Mesenchymal stem cell (in vitro differentiated cells and primary cell): ENCODE measurements around the gene LVRN.

ENCODE experiments used
- DNase-seq: peaks from one replicate; pipeline ENCODE4 v3.0.0-alpha.2; 2013
- H2AFZ ChIP-seq: one replicate; pipeline ENCODE4 v1.6.1; 2013; ENCODE audit warnings: low read depth, mild to moderate bottlenecking, control low read depth, inconsistent platforms, low read length, moderate library complexity
- H2AK5ac ChIP-seq: 2 replicates; pipeline ENCODE4 v1.6.1; 2013; ENCODE audit warnings: low read length, moderate library complexity, mild to moderate bottlenecking, inconsistent platforms; ENCODE audit not compliant: severe bottlenecking
- H2BK120ac ChIP-seq: one replicate; pipeline ENCODE4 v1.6.1; 2013; ENCODE audit warnings: low read depth, mild to moderate bottlenecking, inconsistent platforms, low read length, moderate library complexity
- H2BK12ac ChIP-seq, 2 experiments: one replicate each; pipeline ENCODE4 v1.6.1; 2013; ENCODE audit warnings: inconsistent platforms in 2 of 2, low read length in 2 of 2, mild to moderate bottlenecking in 2 of 2, moderate library complexity in 2 of 2, control low read depth in 1 of 2
- H2BK15ac ChIP-seq: one replicate; pipeline ENCODE4 v1.6.1; 2013; ENCODE audit warnings: mild to moderate bottlenecking, low read depth, inconsistent platforms; ENCODE audit not compliant: poor library complexity, severe bottlenecking
- H2BK5ac ChIP-seq: 2 replicates; pipeline ENCODE4 v1.6.1; 2013; ENCODE audit warnings: low read depth, mild to moderate bottlenecking, low read length, control low read depth, inconsistent platforms; ENCODE audit not compliant: poor library complexity, severe bottlenecking
- H3K14ac ChIP-seq, 2 experiments: one replicate each; pipeline ENCODE4 v1.6.1; 2013; ENCODE audit warnings: inconsistent platforms in 2 of 2, low read length in 2 of 2, control low read depth in 1 of 2, mild to moderate bottlenecking in 1 of 2, moderate library complexity in 1 of 2
- H3K18ac ChIP-seq, 2 experiments: one replicate each; pipeline ENCODE4 v1.6.1; 2013; ENCODE audit warnings: inconsistent platforms in 2 of 2, low read length in 2 of 2, control low read depth in 1 of 2, low read depth in 1 of 2, mild to moderate bottlenecking in 1 of 2
- H3K23ac ChIP-seq, 2 experiments: one replicate each; pipeline ENCODE4 v1.6.1; 2013; ENCODE audit warnings: inconsistent platforms in 2 of 2, low read length in 2 of 2, mild to moderate bottlenecking in 2 of 2, moderate library complexity in 2 of 2, control low read depth in 1 of 2
- H3K27ac ChIP-seq: 2 replicates; pipeline ENCODE4 v1.5.1; 2013; ENCODE audit warnings: mild to moderate bottlenecking, moderate library complexity, low read length, control low read depth, inconsistent platforms; ENCODE audit not compliant: poor library complexity, severe bottlenecking
- H3K27me3 ChIP-seq, 2 experiments: 2 replicates each; pipeline versions ENCODE4 v1.6.1 to v1.7.0; 2013; ENCODE audit warnings: low read length in 2 of 2, mild to moderate bottlenecking in 2 of 2, moderate library complexity in 2 of 2, control low read depth in 1 of 2, inconsistent platforms in 1 of 2; ENCODE audit not compliant: control insufficient read depth in 1 of 2, insufficient read depth in 1 of 2
- H3K36me3 ChIP-seq, 2 experiments: 2 replicates each; pipeline versions ENCODE4 v1.6.1 to v1.7.0; 2013; ENCODE audit warnings: low read length in 2 of 2, control low read depth in 1 of 2, inconsistent platforms in 1 of 2, low read depth in 1 of 2, mild to moderate bottlenecking in 1 of 2; ENCODE audit not compliant: insufficient read depth in 2 of 2, control insufficient read depth in 1 of 2
- H3K4ac ChIP-seq, 2 experiments: one replicate each; pipeline ENCODE4 v1.6.1; 2013; ENCODE audit warnings: inconsistent platforms in 2 of 2, low read length in 2 of 2, mild to moderate bottlenecking in 2 of 2, moderate library complexity in 2 of 2, control low read depth in 1 of 2, low read depth in 1 of 2
- H3K4me1 ChIP-seq: 2 replicates; pipeline ENCODE4 v1.6.1; 2013; ENCODE audit warnings: low read depth, low read length, control low read depth; ENCODE audit not compliant: control insufficient read depth, insufficient read depth
- H3K4me2 ChIP-seq: 2 replicates; pipeline ENCODE4 v1.6.1; 2013; ENCODE audit warnings: low read length, mild to moderate bottlenecking, inconsistent platforms; ENCODE audit not compliant: poor library complexity, severe bottlenecking
- H3K4me3 ChIP-seq, 2 experiments: 2 replicates each; pipeline versions ENCODE4 v1.5.1 to v1.7.0; 2013; ENCODE audit warnings: low read length in 2 of 2, mild to moderate bottlenecking in 2 of 2, control low read depth in 1 of 2, low read depth in 1 of 2; ENCODE audit not compliant: insufficient read depth in 1 of 2
- H3K79me1 ChIP-seq: replicated peaks from 2 replicates; pipeline ENCODE4 v1.6.1; 2013; ENCODE audit warnings: mild to moderate bottlenecking, control low read depth, low read length, inconsistent platforms; ENCODE audit not compliant: poor library complexity, severe bottlenecking
- H3K9ac ChIP-seq: 2 replicates; pipeline ENCODE4 v1.7.0; 2013; ENCODE audit warnings: mild to moderate bottlenecking, low read length, moderate library complexity
- H3K9me3 ChIP-seq: 2 replicates; pipeline ENCODE4 v1.7.0; 2013; ENCODE audit warnings: mild to moderate bottlenecking, low read length; ENCODE audit not compliant: control insufficient read depth
- H4K8ac ChIP-seq: one replicate; pipeline ENCODE4 v1.6.1; 2013; ENCODE audit warnings: inconsistent platforms, mild to moderate bottlenecking, low read length, moderate library complexity
- H4K91ac ChIP-seq: one replicate; pipeline ENCODE4 v1.6.1; 2013; ENCODE audit warnings: mild to moderate bottlenecking, low read length, inconsistent platforms
- WGBS: methylation state at CpG from one replicate; pipeline ENCODE4 v1.1.7; 2013; ENCODE audit warnings: mixed read lengths; 5-methylcytosine and 5-hydroxymethylcytosine counted together

Gene LVRN

GRCh38 chr5:116045821-116046220 lies 83.5 kb downstream of the LVRN start:
- Histone ChIP-seq H3K4ac (no peak overlapping the region), H3K36me3 (no peaks in the 10 kb centered on the region), H3K4me2 (no peak overlapping the region), H2BK15ac (no peak overlapping the region), H4K91ac (no peak overlapping the region), H3K9me3 (no peaks in the 10 kb centered on the region), H3K14ac (no peak overlapping the region), H2AK5ac (no peak overlapping the region), H3K27ac (no peak overlapping the region), H3K18ac (no peak overlapping the region), H3K4me3 (no peak overlapping the region), H3K4me1 (no peaks in the 10 kb centered on the region), H3K23ac (no peak overlapping the region), H2AFZ (no peak overlapping the region), H2BK5ac (no peak overlapping the region), H2BK120ac (no peak overlapping the region), H2BK12ac (no peak overlapping the region), H3K27me3 (peaks cover 0 to 4% of the 10 kb centered on the region in 2 experiments), H3K9ac (no peak overlapping the region), H4K8ac (no peak overlapping the region), H3K79me1 (no peaks in the 10 kb centered on the region)
- 86% methylated on average over 1 of the region's 2 CpGs for WGBS
- no peak for DNase-seq

- no peak overlapping the region for H4K91ac ChIP-seq
Observed at GRCh38 chr5:116046261-116046660, 84.0 kb downstream of the LVRN start.

GRCh38 chr5:116046823-116047222 lies 84.5 kb downstream of the LVRN start:
- Histone ChIP-seq H3K18ac (no peak overlapping the region), H2BK12ac (no peak overlapping the region), H3K23ac (no peak overlapping the region), H3K36me3 (no peaks in the 10 kb centered on the region), H3K79me1 (no peaks in the 10 kb centered on the region), H3K9me3 (no peaks in the 10 kb centered on the region), H3K4me2 (no peak overlapping the region), H3K9ac (no peak overlapping the region), H2BK15ac (no peak overlapping the region), H3K4me3 (no peak overlapping the region), H3K27me3 (peaks cover 0 to 4% of the 10 kb centered on the region in 2 experiments), H3K4me1 (no peaks in the 10 kb centered on the region), H2AFZ (no peak overlapping the region), H4K8ac (no peak overlapping the region), H2BK120ac (no peak overlapping the region), H4K91ac (no peak overlapping the region), H3K4ac (no peak overlapping the region), H2AK5ac (no peak overlapping the region), H2BK5ac (no peak overlapping the region), H3K14ac (no peak overlapping the region), H3K27ac (no peak overlapping the region)
- 92% methylated on average over 2 of the region's 2 CpGs for WGBS
- no peak for DNase-seq

More at GRCh38 chr5:116046261-116046660, 84.0 kb downstream of the LVRN start:
- no peak overlapping the region for H3K27ac ChIP-seq
- H3K23ac ChIP-seq: no peak overlapping the region
- no peak overlapping the region for H3K4me3 ChIP-seq
- no peak overlapping the region for H3K4me2 ChIP-seq
- no peak overlapping the region for H3K9ac ChIP-seq
- H2BK5ac ChIP-seq: no peak overlapping the region
- no peaks in the 10 kb centered on the region for H3K36me3 ChIP-seq
- no peak overlapping the region for H2BK15ac ChIP-seq
- no peak overlapping the region for H2AK5ac ChIP-seq
- no peak overlapping the region for H3K4ac ChIP-seq
- H2BK12ac ChIP-seq: no peak overlapping the region
- H2AFZ ChIP-seq: no peak overlapping the region
- no peak overlapping the region for H3K18ac ChIP-seq
- H2BK120ac ChIP-seq: no peak overlapping the region
- WGBS: 85% methylated on average over 2 of the region's 3 CpGs
- no peak overlapping the region for H3K14ac ChIP-seq
- H3K27me3 ChIP-seq: peaks cover 0 to 4% of the 10 kb centered on the region in 2 experiments
- H4K8ac ChIP-seq: no peak overlapping the region
- no peaks in the 10 kb centered on the region for H3K4me1 ChIP-seq
- H3K79me1 ChIP-seq: no peaks in the 10 kb centered on the region
- DNase-seq: no peak
- no peaks in the 10 kb centered on the region for H3K9me3 ChIP-seq

GRCh38 chr5:116058346-116058936 lies 96.2 kb downstream of the LVRN start:
- Histone ChIP-seq H3K27me3 (peaks cover 0 to 4% of the 10 kb centered on the region in 2 experiments), H3K4me2 (no peak overlapping the region), H3K36me3 (no peaks in the 10 kb centered on the region), H3K9ac (no peak overlapping the region), H2AK5ac (no peak overlapping the region), H3K14ac (no peak overlapping the region), H3K18ac (no peak overlapping the region), H2BK15ac (no peak overlapping the region), H3K4me1 (no peaks in the 10 kb centered on the region), H2BK120ac (no peak overlapping the region), H2AFZ (no peak overlapping the region), H2BK12ac (no peak overlapping the region), H3K4ac (no peak overlapping the region), H3K23ac (no peak overlapping the region), H3K4me3 (no peak overlapping the region), H3K79me1 (no peaks in the 10 kb centered on the region), H4K91ac (no peak overlapping the region), H3K27ac (no peak overlapping the region), H4K8ac (no peak overlapping the region), H3K9me3 (no peaks in the 10 kb centered on the region), H2BK5ac (no peak overlapping the region)
- 88% methylated on average over 11 of the region's 13 CpGs for WGBS
- no peak for DNase-seq
